Tibial nerve (tissue), 4 donors: ENCODE data around the gene MAPK8IP1. TPM values are rescaled to one million over a fixed set of nuclear protein-coding genes. Genes with fewer than 3 reads are reported as not detected.

ENCODE experiments used
- DNase-seq, 2 donors: peaks; one replicate each; pipeline ENCODE4 v3.0.0-alpha.2; 2019; ENCODE audit warnings: low spot score in 2 of 2
- H3K27ac ChIP-seq, 4 donors: fragments of 200-600 bp; sonication (generic) in 3 of 4; one replicate each; pipeline ENCODE4 v1.5.1; 2017 to 2019; ENCODE audit warnings: mild to moderate bottlenecking in 1 of 4
- H3K27me3 ChIP-seq, 2 donors: fragments of 200-600 bp; sonication (generic) in 1 of 2; one replicate each; pipeline versions ENCODE4 v1.5.1 to v1.6.0; 2017 to 2019
- H3K36me3 ChIP-seq, 3 donors: fragments of 200-600 bp; sonication (generic); one replicate each; pipeline ENCODE4 v1.5.1; 2018 to 2019
- H3K4me1 ChIP-seq, 4 donors: fragments of 200-600 bp; sonication (generic) in 3 of 4; one replicate each; pipeline ENCODE4 v1.5.1; 2017 to 2019
- H3K4me3 ChIP-seq, 4 donors: fragments of 200-600 bp; sonication (generic) in 3 of 4; one replicate each; pipeline ENCODE4 v1.5.1; 2017 to 2019; ENCODE audit warnings: mild to moderate bottlenecking in 1 of 4, moderate library complexity in 1 of 4
- H3K9me3 ChIP-seq, 4 donors: fragments of 200-600 bp; sonication (generic) in 3 of 4; one replicate each; pipeline ENCODE4 v1.5.1; 2017 to 2019
- EP300 ChIP-seq, 2 donors: sonication (generic); formaldehyde crosslinking; IDR thresholded peaks; one replicate each; pipeline ENCODE4 v1.6.1; 2017; ENCODE audit warnings: antibody characterized with exemption in 2 of 2, mild to moderate bottlenecking in 1 of 2
- POLR2A ChIP-seq, 2 donors: fragments of 450-650 bp; IDR thresholded peaks; one replicate each; pipeline ENCODE4 v1.6.1; 2017; ENCODE audit warnings: antibody characterized with exemption in 2 of 2, mild to moderate bottlenecking in 2 of 2, moderate library complexity in 2 of 2
- WGBS, 2 donors: methylation state at CpG; one replicate each; pipeline ENCODE4 v1.1.5; 2018; 5-methylcytosine and 5-hydroxymethylcytosine counted together
- total RNA-seq, 4 donors: library from RNA; depleted of rRNA; stranded (reverse); fragments of >200 nt; gene quantifications; one replicate each; pipeline ENCODE4 v1.1.0, GENCODE V29; 2016
- TF ChIP-seq, protein P1 (sequence below), 5 experiments: fragments of 200-600 bp in 3 of 5; fragments of 450-650 bp in 2 of 5; sonication (generic) in 3 of 5; IDR thresholded peaks; one replicate each; pipeline ENCODE4 v1.5.1; 2016 to 2019; ENCODE audit warnings: antibody characterized with exemption in 5 of 5, mild to moderate bottlenecking in 3 of 5, moderate library complexity in 2 of 5

MAPK8IP1 gene
- total RNA-seq, 4 donors from 2014 or later, result 165 to 298 (median 230) TPM

DNA sequence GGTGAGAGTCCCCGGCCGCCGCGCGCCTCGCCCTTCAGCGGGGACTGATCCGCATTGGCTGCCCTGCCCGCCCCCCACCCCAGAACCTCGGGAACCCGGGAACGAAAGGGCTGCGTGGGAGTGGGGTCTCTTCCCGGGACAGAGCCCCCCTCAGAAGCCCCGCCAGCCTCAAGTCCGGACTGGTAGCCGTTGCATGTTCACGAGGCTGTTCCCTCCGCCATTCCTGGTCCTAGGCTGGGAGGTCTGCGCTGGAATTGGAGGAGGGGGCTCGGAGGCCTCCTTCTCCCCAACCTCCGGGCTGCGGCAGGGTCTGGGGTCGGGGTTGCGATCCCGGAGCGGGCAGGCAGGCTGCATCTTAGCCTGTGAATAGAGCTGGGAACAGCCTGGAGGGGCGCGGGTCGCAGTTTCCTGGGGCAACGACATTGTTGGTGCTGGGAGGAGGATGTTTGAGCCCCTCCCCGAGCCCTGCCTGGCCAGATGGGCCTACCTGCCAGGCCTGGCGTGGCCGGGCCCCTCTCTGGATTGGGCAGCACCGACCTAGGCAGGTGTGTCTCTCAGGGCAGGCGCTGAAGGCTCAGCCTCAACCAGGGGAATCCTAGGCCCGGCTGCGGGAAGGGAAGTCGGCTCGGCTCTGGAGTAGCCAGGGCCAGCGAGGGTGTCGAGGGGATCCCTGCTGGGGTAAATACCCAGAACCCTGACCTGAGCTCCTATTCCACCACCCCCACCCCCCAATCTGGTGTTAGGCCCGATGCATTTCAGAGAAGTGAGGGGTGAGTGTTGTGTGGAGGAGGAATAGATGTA, 670 bp downstream of the MAPK8IP1 start:
- peaks cover 0 to 19% (median 6%) of the 10 kb centered on the region in 4 donors for H3K4me1 ChIP-seq
- DNase-seq, result no peak
- H3K27me3 ChIP-seq, result peaks cover 0 to 4% of the 10 kb centered on the region in 2 donors
- TF ChIP-seq, protein P1, sequence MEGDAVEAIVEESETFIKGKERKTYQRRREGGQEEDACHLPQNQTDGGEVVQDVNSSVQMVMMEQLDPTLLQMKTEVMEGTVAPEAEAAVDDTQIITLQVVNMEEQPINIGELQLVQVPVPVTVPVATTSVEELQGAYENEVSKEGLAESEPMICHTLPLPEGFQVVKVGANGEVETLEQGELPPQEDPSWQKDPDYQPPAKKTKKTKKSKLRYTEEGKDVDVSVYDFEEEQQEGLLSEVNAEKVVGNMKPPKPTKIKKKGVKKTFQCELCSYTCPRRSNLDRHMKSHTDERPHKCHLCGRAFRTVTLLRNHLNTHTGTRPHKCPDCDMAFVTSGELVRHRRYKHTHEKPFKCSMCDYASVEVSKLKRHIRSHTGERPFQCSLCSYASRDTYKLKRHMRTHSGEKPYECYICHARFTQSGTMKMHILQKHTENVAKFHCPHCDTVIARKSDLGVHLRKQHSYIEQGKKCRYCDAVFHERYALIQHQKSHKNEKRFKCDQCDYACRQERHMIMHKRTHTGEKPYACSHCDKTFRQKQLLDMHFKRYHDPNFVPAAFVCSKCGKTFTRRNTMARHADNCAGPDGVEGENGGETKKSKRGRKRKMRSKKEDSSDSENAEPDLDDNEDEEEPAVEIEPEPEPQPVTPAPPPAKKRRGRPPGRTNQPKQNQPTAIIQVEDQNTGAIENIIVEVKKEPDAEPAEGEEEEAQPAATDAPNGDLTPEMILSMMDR (IDR thresholded peaks at IDR 0.05), result no peak
- TF ChIP-seq EP300 (IDR thresholded peaks at IDR 0.05) (no peak), POLR2A (IDR thresholded peaks at IDR 0.05) (no peak)
- 17% methylated on average over 22 to 25 of the region's 43 CpGs for WGBS, 2 donors
- H3K27ac ChIP-seq, result peak overlapping the region; percentile 62 to 90 (median 70)
- peak overlapping the region; percentile 40 to 68 (median 46) for H3K4me3 ChIP-seq
- H3K36me3 ChIP-seq, result peaks cover 0 to 22% (median 0%) of the 10 kb centered on the region in 3 donors
- no peaks in the 10 kb centered on the region for H3K9me3 ChIP-seq

- TF ChIP-seq, protein P1 (IDR thresholded peaks at IDR 0.05), result no peak
- no peak for TF ChIP-seq POLR2A (IDR thresholded peaks at IDR 0.05)
- TF ChIP-seq EP300 (IDR thresholded peaks at IDR 0.05), result no peak
- peaks cover 0 to 28% (median 6%) of the 10 kb centered on the region in 4 donors for H3K4me1 ChIP-seq
- no peak for DNase-seq
- peak overlapping the region; percentile 62 to 90 (median 70) for H3K27ac ChIP-seq
- peak overlapping the region in 3 of 4 donors; percentile 42 to 68 (median 50) for H3K4me3 ChIP-seq
- peaks cover 0 to 4% of the 10 kb centered on the region in 2 donors for H3K27me3 ChIP-seq
- peaks cover 0 to 13% (median 0%) of the 10 kb centered on the region in 3 donors for H3K36me3 ChIP-seq
- WGBS, 2 donors, result 61 to 71% methylated on average over 4 of the region's 4 CpGs
- no peaks in the 10 kb centered on the region for H3K9me3 ChIP-seq
Measured at GRCh38 chr11:45886816-45887520, 1.5 kb downstream of the MAPK8IP1 start.

- Histone ChIP-seq H3K4me1 (peaks cover 0 to 34% (median 6%) of the 10 kb centered on the region in 4 donors), H3K4me3 (peak overlapping the region in 1 of 4 donors; percentile 68), H3K36me3 (peaks cover 0 to 7% (median 0%) of the 10 kb centered on the region in 3 donors), H3K27me3 (peaks cover 0 to 4% of the 10 kb centered on the region in 2 donors), H3K27ac (peak overlapping the region; percentile 62 to 90 (median 70)), H3K9me3 (no peaks in the 10 kb centered on the region)
- 50 to 65% methylated on average over 8 to 10 of the region's 10 CpGs for WGBS, 2 donors
- peak; percentile 33 to 86 for TF ChIP-seq EP300 (IDR thresholded peaks at IDR 0.05)
- no peak for TF ChIP-seq POLR2A (IDR thresholded peaks at IDR 0.05)
- DNase-seq, result no peak
Measured at GRCh38 chr11:45887587-45887986, 2.1 kb downstream of the MAPK8IP1 start.

GRCh38 chr11:45889555-45889954, 4.1 kb downstream of the MAPK8IP1 start:
- WGBS, 2 donors, result 60 to 66% methylated on average over 8 of the region's 8 CpGs
- TF ChIP-seq POLR2A (IDR thresholded peaks at IDR 0.05), result no peak
- TF ChIP-seq, protein P1 (IDR thresholded peaks at IDR 0.05), result no peak
- peak in 1 of 2 donors; percentile 9 for TF ChIP-seq EP300 (IDR thresholded peaks at IDR 0.05)
- no peaks in the 10 kb centered on the region for H3K9me3 ChIP-seq

DNA sequence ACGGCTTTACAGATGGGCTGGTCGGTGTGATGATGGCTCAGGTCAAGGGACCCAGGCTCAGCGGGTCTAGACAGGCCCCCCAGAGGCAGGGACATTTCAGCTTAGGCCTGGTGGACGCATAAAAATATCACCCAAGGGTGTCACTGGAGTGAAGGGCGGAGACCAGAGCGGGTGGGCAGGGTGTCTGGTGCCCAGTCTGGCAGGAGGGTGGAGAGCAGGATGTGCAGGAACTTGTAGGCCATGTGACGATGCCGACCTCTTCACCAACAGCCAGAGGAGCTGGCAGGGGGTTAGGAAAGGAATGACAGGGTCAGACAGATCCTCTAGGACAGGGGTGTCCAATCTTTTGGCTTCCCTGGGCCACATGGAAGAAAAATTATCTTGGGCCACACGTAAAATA, 4.5 kb downstream of the MAPK8IP1 start:
- peaks cover 0 to 4% of the 10 kb centered on the region in 2 donors for H3K27me3 ChIP-seq
- H3K36me3 ChIP-seq, result no peaks in the 10 kb centered on the region
- H3K4me3 ChIP-seq, result no peak overlapping the region
- H3K27ac ChIP-seq, result peak overlapping the region in 3 of 4 donors; percentile 69 to 90 (median 76)
- DNase-seq, result no peak
- peaks cover 0 to 33% (median 6%) of the 10 kb centered on the region in 4 donors for H3K4me1 ChIP-seq
- H3K9me3 ChIP-seq, result no peaks in the 10 kb centered on the region
- TF ChIP-seq, protein P1 (IDR thresholded peaks at IDR 0.05), result no peak
- TF ChIP-seq POLR2A (IDR thresholded peaks at IDR 0.05), result no peak
- TF ChIP-seq EP300 (IDR thresholded peaks at IDR 0.05), result no peak
- WGBS, 2 donors, result 77 to 91% methylated on average over 9 of the region's 9 CpGs

More at GRCh38 chr11:45889555-45889954, 4.1 kb downstream of the MAPK8IP1 start:
- DNase-seq, result no peak
- H3K4me1 ChIP-seq, result peaks cover 0 to 37% (median 6%) of the 10 kb centered on the region in 4 donors
- peaks cover 0 to 4% of the 10 kb centered on the region in 2 donors for H3K27me3 ChIP-seq
- H3K27ac ChIP-seq, result peak overlapping the region; percentile 10 to 90 (median 72)
- no peaks in the 10 kb centered on the region for H3K36me3 ChIP-seq
- H3K4me3 ChIP-seq, result no peak overlapping the region
